H1 (cell line): Measurements from ENCODE around the gene RPTOR. TPM values are rescaled to one million over a fixed set of nuclear protein-coding genes. Genes with fewer than 3 reads are reported as not detected.

Source experiments
- CTCF ChIA-PET: fragments of 300-600 bp; sonication (Branson Sonifier 250); formaldehyde crosslinking; loops from one replicate; lab custom pipeline; 2021; ENCODE audit not compliant: partially characterized antibody; lab: Charles Lee
- POLR2A ChIA-PET: fragments of 300-600 bp; sonication (Branson Sonifier 250); formaldehyde crosslinking; loops from one replicate; lab custom pipeline; 2021; ENCODE audit warnings: inconsistent platforms; ENCODE audit not compliant: partially characterized antibody; lab: Charles Lee
- DNase-seq, 2 experiments: peaks; one replicate each; pipeline versions ENCODE4 v3.0.0 to v3.0.0-alpha.2; 2010 to 2022; ENCODE audit warnings: low spot score in 2 of 2, low read depth in 1 of 2, mixed read lengths in 1 of 2
- FAIRE-seq: peaks from 2 replicates; lab custom pipeline; 2011; peaks lifted over from hg19 to GRCh38; lab: Jason Lieb, UNC
- H2AFZ ChIP-seq: 2 replicates; pipeline ENCODE4 v1.8.1; 2012; ENCODE audit warnings: low read length, inconsistent platforms
- H2AK5ac ChIP-seq: 2 replicates; pipeline ENCODE4 v1.6.1; 2013; ENCODE audit warnings: low read depth, low read length
- H2BK120ac ChIP-seq: replicated peaks from 2 replicates; pipeline ENCODE3; 2013; ENCODE audit warnings: low read depth, low read length, inconsistent platforms
- H2BK12ac ChIP-seq: 2 replicates; pipeline ENCODE4 v1.6.1; 2013; ENCODE audit warnings: low read depth, low read length
- H2BK15ac ChIP-seq: 2 replicates; pipeline ENCODE4 v1.6.1; 2013; ENCODE audit warnings: low read length
- H2BK20ac ChIP-seq: 2 replicates; pipeline ENCODE4 v1.6.1; 2013; ENCODE audit warnings: low read length
- H2BK5ac ChIP-seq: 2 replicates; pipeline ENCODE4 v1.6.1; 2013; ENCODE audit warnings: low read depth, low read length
- H3K14ac ChIP-seq: 2 replicates; pipeline ENCODE4 v1.6.1; 2013; ENCODE audit warnings: inconsistent platforms; ENCODE audit not compliant: insufficient read length
- H3K18ac ChIP-seq: 2 replicates; pipeline ENCODE4 v1.6.1; 2013; ENCODE audit warnings: low read length; ENCODE audit errors: extremely low read depth
- H3K23ac ChIP-seq: 2 replicates; pipeline ENCODE4 v1.6.1; 2013; ENCODE audit warnings: inconsistent platforms; ENCODE audit not compliant: insufficient read length
- H3K23me2 ChIP-seq: 2 replicates; pipeline ENCODE4 v1.6.1; 2013; ENCODE audit warnings: low read depth, low read length
- H3K27ac ChIP-seq: 2 replicates; pipeline ENCODE4 v1.6.1; 2011; ENCODE audit warnings: low read depth, low read length, inconsistent platforms
- H3K27me3 ChIP-seq, 4 experiments: replicated peaks in 1 of 4; 1 replicate in 1 of 4; 2 replicates in 3 of 4; pipeline versions ENCODE4 v1.6.1 to v1.8.1; 2011 to 2013; ENCODE audit warnings: low read length in 3 of 4, mild to moderate bottlenecking in 3 of 4, inconsistent platforms in 2 of 4, mixed read lengths in 2 of 4, moderate library complexity in 1 of 4; ENCODE audit not compliant: control insufficient read depth in 3 of 4, insufficient read depth in 3 of 4; ENCODE audit errors: extremely low read depth in 1 of 4
- H3K36me3 ChIP-seq, 4 experiments: 2 replicates each; pipeline versions ENCODE4 v1.6.1 to v1.8.1; 2011 to 2013; ENCODE audit warnings: mild to moderate bottlenecking in 4 of 4, low read length in 3 of 4, moderate library complexity in 2 of 4, control low read depth in 1 of 4, inconsistent platforms in 1 of 4; ENCODE audit not compliant: insufficient read depth in 4 of 4, control insufficient read depth in 2 of 4
- H3K4ac ChIP-seq: replicated peaks from 2 replicates; pipeline ENCODE3; 2013; ENCODE audit warnings: low read length, low read depth, mixed read lengths, inconsistent platforms; ENCODE audit not compliant: insufficient read length
- H3K4me1 ChIP-seq, 4 experiments: replicated peaks in 1 of 4; 1 replicate in 1 of 4; 2 replicates in 3 of 4; pipeline versions ENCODE4 v1.6.1 to v1.8.1; 2011 to 2013; ENCODE audit warnings: low read length in 3 of 4, inconsistent platforms in 2 of 4, mixed read lengths in 1 of 4; ENCODE audit not compliant: insufficient read depth in 4 of 4, control insufficient read depth in 3 of 4
- H3K4me2 ChIP-seq, 2 experiments: 2 replicates each; pipeline versions ENCODE4 v1.6.1 to v1.8.1; 2011 to 2013; ENCODE audit warnings: low read depth in 2 of 2, low read length in 2 of 2, control low read depth in 1 of 2, inconsistent platforms in 1 of 2, mild to moderate bottlenecking in 1 of 2; ENCODE audit not compliant: insufficient read depth in 1 of 2
- H3K4me3 ChIP-seq, 4 experiments: fragments of 200-600, 300-600 bp in 1 of 4; sonication (generic), shearing (Covaris generic), sonication (Bioruptor Twin) in 1 of 4; 2 replicates each; pipeline versions ENCODE4 v1.5.1 to v1.8.1; 2011 to 2016; ENCODE audit warnings: low read length in 4 of 4, low read depth in 3 of 4, control low read depth in 2 of 4, inconsistent platforms in 2 of 4, mild to moderate bottlenecking in 2 of 4, mixed read lengths in 1 of 4, moderate library complexity in 1 of 4; ENCODE audit not compliant: insufficient read depth in 2 of 4; ENCODE audit errors: extremely low read depth in 1 of 4
- H3K56ac ChIP-seq: replicated peaks from 2 replicates; pipeline ENCODE3; 2013; ENCODE audit warnings: low read depth, mild to moderate bottlenecking, mixed read lengths, low read length, inconsistent platforms; ENCODE audit not compliant: insufficient read length
- H3K79me1 ChIP-seq: 2 replicates; pipeline ENCODE4 v1.6.1; 2013; ENCODE audit warnings: low read depth, low read length, control low read depth
- H3K79me2 ChIP-seq, 2 experiments: 2 replicates each; pipeline versions ENCODE4 v1.6.1 to v1.8.1; 2012 to 2013; ENCODE audit warnings: low read length in 2 of 2, mild to moderate bottlenecking in 2 of 2, inconsistent platforms in 1 of 2; ENCODE audit not compliant: insufficient read depth in 2 of 2, control insufficient read depth in 1 of 2
- H3K9ac ChIP-seq, 4 experiments: replicated peaks in 1 of 4; 1 replicate in 1 of 4; 2 replicates in 3 of 4; pipeline versions ENCODE4 v1.6.1 to v1.8.1; 2011 to 2013; ENCODE audit warnings: low read depth in 3 of 4, low read length in 3 of 4, control low read depth in 2 of 4, mild to moderate bottlenecking in 2 of 4, moderate library complexity in 2 of 4, inconsistent platforms in 1 of 4; ENCODE audit errors: extremely low read depth in 1 of 4
- H3K9me3 ChIP-seq, 2 experiments: 2 replicates each; pipeline versions ENCODE4 v1.6.1 to v1.8.1; 2012 to 2013; ENCODE audit warnings: mild to moderate bottlenecking in 2 of 2, moderate library complexity in 2 of 2, control low read depth in 1 of 2, inconsistent platforms in 1 of 2, low read depth in 1 of 2, low read length in 1 of 2, mixed read lengths in 1 of 2; ENCODE audit not compliant: insufficient read depth in 2 of 2
- H4K20me1 ChIP-seq, 2 experiments: replicated peaks in 1 of 2; 2 replicates each; pipeline versions ENCODE3 to v1.8.1; 2011 to 2013; ENCODE audit warnings: inconsistent platforms in 2 of 2, low read length in 2 of 2, mild to moderate bottlenecking in 1 of 2; ENCODE audit not compliant: insufficient read depth in 2 of 2, control insufficient read depth in 1 of 2
- H4K5ac ChIP-seq: 2 replicates; pipeline ENCODE4 v1.6.1; 2013; ENCODE audit warnings: low read length, low read depth, mixed read lengths, inconsistent platforms; ENCODE audit not compliant: insufficient read length
- H4K8ac ChIP-seq: 2 replicates; pipeline ENCODE4 v1.8.0; 2013; ENCODE audit warnings: mild to moderate bottlenecking, moderate library complexity, low read length, inconsistent platforms; ENCODE audit not compliant: insufficient read depth; ENCODE audit errors: extremely low read depth
- H4K91ac ChIP-seq: replicated peaks from 2 replicates; pipeline ENCODE3; 2013; ENCODE audit warnings: low read length, mixed read lengths, inconsistent platforms; ENCODE audit not compliant: insufficient read length
- BRCA1 ChIP-seq: IDR thresholded peaks from 2 replicates; pipeline ENCODE4 v1.6.1; 2012; ENCODE audit warnings: low read depth, low read length, improper control_type of control experiment
- WGBS, 2 experiments: shearing (Covaris generic) in 1 of 2; methylation state at CpG; one replicate each; pipeline versions ENCODE4 v1.1.6 to v1.1.7; 2013 to 2015; ENCODE audit warnings: low lambda C conversion rate in 2 of 2, mixed read lengths in 2 of 2, inconsistent platforms in 1 of 2, low coverage in 1 of 2, missing lambda C conversion rate in 1 of 2; ENCODE audit not compliant: insufficient replicate concordance in 2 of 2, insufficient coverage in 1 of 2, insufficient read length in 1 of 2; ENCODE audit errors: extremely low coverage in 1 of 2, missing lambda C conversion rate in 1 of 2; 5-methylcytosine and 5-hydroxymethylcytosine counted together
- polyA plus RNA-seq, 7 experiments: library from polyadenylated mRNA; depleted of rRNA in 3 of 7; stranded (reverse) in 5 of 7; unstranded in 2 of 7; fragments of >200 nt in 5 of 7; fragments of 200-250 nt in 2 of 7; gene quantifications; 1 replicate in 5 of 7; 2 replicates in 1 of 7; 4 replicates in 1 of 7; pipeline versions ENCODE4 v1.2.1 to v1.2.3, GENCODE V29; 2011 to 2013; ENCODE audit warnings: missing spikeins in 2 of 7, mixed read lengths in 2 of 7
- total RNA-seq: library from RNA; stranded (reverse); fragmentation: NEBNext Ultra II Directional; extraction: Animal tissue kit (Norgen Biotek cat#: 25700); gene quantifications from 2 replicates; pipeline ENCODE4 v1.2.1, GENCODE V29; 2021
- TF ChIP-seq, protein P1 (sequence below), 3 experiments: IDR thresholded peaks; 1 replicate in 2 of 3; 2 replicates in 1 of 3; pipeline versions ENCODE4 v1.5.1 to v1.6.1; 2011; ENCODE audit warnings: low read length in 3 of 3, mild to moderate bottlenecking in 3 of 3, inconsistent platforms in 2 of 3, low read depth in 1 of 3, moderate library complexity in 1 of 3; ENCODE audit not compliant: insufficient read depth in 1 of 3; ENCODE audit errors: control extremely low read depth in 1 of 3

RPTOR gene
- total and polyA plus RNA-seq, 2 of the 8 experiments (the other 6 are each of a cell fraction or from before 2014, with no cell fraction given), result 6.9 to 28.7 TPM

DNA sequence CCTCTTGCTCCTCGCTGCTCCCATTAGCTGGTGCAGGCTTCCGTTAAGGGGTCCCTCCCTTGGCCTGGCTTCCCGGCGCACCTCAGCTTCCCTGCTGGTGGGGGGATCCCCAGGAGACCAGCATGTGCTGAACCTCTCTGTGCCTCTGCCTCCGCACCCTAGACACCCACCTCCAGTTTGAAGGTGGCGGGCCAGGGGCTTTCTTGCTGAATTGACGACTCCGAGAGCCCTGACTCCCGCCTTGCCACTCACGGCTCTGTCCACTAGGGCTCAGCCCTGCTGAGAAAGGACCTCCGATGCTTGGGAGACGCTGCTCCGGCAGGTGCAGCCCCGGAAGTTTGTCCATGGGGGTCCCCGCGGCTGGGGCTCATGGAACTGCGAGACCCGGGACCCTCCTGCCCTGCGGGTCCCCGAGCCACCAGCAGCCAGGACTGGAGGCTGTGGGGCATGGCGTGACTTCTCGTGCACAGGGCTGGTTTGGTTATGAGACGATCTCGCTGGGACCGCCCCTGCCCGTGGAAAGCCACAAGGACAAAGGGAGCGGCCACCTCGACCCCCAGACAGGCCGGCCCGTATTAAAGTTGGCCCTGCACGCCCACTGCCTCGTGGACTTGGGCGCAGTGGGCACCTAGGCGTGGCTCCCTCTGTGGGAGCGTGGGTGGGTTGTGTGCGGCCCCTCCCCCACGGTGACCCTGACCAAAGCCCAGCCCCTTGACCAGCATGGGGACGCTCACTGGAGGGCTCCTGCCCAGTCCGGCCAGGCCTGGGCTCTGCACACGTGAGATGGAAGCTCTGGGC is 455.1 kb downstream of the RPTOR start:
- CTCF ChIA-PET, result interaction anchor here (0.6 to 1.5 kb wide), 6 partner anchors 7 to 104 kb away, joined by 3 to 5 read pairs (median 4); no protein-coding TSS in a partner anchor
- no peak for FAIRE-seq

More for the DNA sequence above, 455.1 kb downstream of the RPTOR start:
- Histone ChIP-seq H3K4me3 (no peak overlapping the region), H3K4me2 (no peak overlapping the region), H2BK12ac (no peak overlapping the region), H4K20me1 (peaks cover 3 to 14% of the 10 kb centered on the region in 2 experiments), H3K56ac (no peak overlapping the region), H4K5ac (no peak overlapping the region), H2BK5ac (no peak overlapping the region), H3K23ac (no peak overlapping the region), H2BK15ac (no peak overlapping the region), H2BK120ac (no peak overlapping the region), H3K18ac (no peak overlapping the region), H3K79me2 (no peaks in the 10 kb centered on the region), H4K8ac (no peak overlapping the region; the same call in 1 of the 2 replicates), H2AFZ (no peak overlapping the region), H3K27me3 (peaks cover 5 to 17% (median 16%) of the 10 kb centered on the region in 4 experiments; a peak in 6 of 7 replicates), H3K36me3 (peaks cover 0 to 8% (median 1%) of the 10 kb centered on the region in 4 experiments; a peak in 3 of 8 replicates), H3K9ac (no peak overlapping the region), H2BK20ac (no peak overlapping the region), H3K9me3 (no peaks in the 10 kb centered on the region), H3K79me1 (no peaks in the 10 kb centered on the region), H3K27ac (no peak overlapping the region), H3K23me2 (peaks cover 5% of the 10 kb centered on the region; the same call in 1 of the 2 replicates), H3K14ac (no peak overlapping the region), H4K91ac (no peak overlapping the region), H3K4ac (no peak overlapping the region), H2AK5ac (no peak overlapping the region), H3K4me1 (peaks cover 0 to 7% (median 1%) of the 10 kb centered on the region in 4 experiments; a peak in 3 of 7 replicates)
- no peak for DNase-seq
- WGBS, 2 experiments, result 89% methylated on average over 18 of the region's 40 CpGs; no CpG with 5 or more reads in 1 of the 2 experiments
- TF ChIP-seq, protein P1, sequence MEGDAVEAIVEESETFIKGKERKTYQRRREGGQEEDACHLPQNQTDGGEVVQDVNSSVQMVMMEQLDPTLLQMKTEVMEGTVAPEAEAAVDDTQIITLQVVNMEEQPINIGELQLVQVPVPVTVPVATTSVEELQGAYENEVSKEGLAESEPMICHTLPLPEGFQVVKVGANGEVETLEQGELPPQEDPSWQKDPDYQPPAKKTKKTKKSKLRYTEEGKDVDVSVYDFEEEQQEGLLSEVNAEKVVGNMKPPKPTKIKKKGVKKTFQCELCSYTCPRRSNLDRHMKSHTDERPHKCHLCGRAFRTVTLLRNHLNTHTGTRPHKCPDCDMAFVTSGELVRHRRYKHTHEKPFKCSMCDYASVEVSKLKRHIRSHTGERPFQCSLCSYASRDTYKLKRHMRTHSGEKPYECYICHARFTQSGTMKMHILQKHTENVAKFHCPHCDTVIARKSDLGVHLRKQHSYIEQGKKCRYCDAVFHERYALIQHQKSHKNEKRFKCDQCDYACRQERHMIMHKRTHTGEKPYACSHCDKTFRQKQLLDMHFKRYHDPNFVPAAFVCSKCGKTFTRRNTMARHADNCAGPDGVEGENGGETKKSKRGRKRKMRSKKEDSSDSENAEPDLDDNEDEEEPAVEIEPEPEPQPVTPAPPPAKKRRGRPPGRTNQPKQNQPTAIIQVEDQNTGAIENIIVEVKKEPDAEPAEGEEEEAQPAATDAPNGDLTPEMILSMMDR (IDR thresholded peaks at IDR 0.05; ENCODE audit: control extremely low read depth in 1 of 3, insufficient read depth in 1 of 3, low read depth in 1 of 3, low read length in 3 of 3), result peak in 1 of 3 experiments; percentile 9; a peak in 1 of 4 replicates
- no peak for TF ChIP-seq BRCA1
- POLR2A ChIA-PET, result interaction anchor here (1.0 to 1.1 kb wide), 2 partner anchors 9 to 50 kb away, joined by 3 to 5 read pairs; no protein-coding TSS in a partner anchor
